RKO (cell line): ENCODE measurements around the gene SLX9.
"Not testable (repeated sequence)": the region's sequence is repeated elsewhere in the genome, so short reads cannot be mapped to it uniquely, and the experiment has no call there.

ENCODE experiments used
- DNase-seq: peaks from one replicate; pipeline ENCODE4 v3.0.0-alpha.2; 2016; ENCODE audit warnings: low spot score

Gene SLX9

DNA sequence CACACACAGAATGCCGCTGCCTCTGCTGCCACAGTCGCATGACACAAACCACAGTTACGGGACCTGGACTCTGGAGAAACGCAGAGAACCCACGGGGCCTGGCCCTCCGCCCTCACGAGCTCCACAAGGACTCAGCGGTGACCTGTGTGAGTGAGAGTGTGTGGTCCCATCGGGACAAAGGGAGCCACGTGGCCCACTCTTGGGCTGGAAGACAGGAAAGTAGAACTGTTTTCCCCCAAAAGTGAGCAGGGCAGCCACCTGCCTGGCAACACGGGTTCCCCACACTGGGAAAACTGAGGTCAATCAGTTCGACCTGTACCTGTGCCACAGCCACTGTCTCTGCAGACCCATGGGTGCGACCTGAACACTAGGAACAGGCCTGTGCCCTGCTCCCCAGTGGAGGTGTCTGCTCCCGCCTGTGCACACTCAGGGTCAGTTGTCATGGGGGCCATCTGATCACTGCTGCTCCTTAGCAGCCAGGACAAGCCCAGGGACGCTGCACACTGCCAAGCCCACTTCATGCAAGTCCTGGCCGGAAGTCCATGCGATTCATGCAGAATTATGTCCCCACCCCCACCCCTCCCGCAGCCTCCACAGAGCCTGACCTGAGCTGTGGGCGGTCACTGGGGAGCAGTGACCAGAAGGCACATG lies 80.2 kb downstream of the SLX9 start:
- DNase-seq = no peak

DNA sequence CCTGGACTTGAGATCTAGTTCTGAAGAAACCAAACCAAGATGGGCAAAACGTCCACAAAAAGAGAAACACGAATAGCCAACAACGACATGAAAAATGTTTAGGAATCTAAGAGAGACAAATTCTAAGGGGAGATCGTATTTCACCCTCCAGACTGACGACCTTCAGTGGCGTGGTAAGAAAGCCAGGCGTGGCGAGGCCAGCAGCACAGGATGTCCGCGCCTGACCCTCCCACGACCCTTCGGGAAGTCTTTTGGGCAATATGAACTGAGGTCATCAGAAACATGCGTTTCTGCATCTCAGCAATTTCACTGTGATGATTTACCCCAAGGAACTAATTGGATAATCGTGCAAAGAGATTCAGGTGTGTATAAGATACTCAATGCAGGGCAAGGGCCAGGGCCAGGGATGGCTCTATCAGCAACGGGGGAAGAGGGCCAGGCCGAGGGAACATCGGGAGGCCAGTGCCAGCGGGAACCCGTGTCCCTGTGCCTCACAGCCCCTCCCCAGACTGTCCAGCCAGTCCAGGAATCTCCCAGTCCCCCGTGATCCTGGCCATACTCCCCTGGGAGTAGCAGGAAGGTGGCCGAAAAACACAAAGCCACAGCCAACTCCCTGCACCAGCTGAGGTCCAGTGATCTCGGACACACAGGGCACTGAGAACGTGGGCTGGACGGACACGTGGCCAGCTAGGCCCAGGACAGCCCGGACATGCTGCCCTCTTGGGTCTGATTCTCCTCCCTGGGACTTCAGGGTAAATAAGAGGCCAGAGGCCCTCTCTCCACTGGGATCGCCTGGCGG lies 81.0 kb downstream of the SLX9 start:
- DNase-seq = no peak

DNA sequence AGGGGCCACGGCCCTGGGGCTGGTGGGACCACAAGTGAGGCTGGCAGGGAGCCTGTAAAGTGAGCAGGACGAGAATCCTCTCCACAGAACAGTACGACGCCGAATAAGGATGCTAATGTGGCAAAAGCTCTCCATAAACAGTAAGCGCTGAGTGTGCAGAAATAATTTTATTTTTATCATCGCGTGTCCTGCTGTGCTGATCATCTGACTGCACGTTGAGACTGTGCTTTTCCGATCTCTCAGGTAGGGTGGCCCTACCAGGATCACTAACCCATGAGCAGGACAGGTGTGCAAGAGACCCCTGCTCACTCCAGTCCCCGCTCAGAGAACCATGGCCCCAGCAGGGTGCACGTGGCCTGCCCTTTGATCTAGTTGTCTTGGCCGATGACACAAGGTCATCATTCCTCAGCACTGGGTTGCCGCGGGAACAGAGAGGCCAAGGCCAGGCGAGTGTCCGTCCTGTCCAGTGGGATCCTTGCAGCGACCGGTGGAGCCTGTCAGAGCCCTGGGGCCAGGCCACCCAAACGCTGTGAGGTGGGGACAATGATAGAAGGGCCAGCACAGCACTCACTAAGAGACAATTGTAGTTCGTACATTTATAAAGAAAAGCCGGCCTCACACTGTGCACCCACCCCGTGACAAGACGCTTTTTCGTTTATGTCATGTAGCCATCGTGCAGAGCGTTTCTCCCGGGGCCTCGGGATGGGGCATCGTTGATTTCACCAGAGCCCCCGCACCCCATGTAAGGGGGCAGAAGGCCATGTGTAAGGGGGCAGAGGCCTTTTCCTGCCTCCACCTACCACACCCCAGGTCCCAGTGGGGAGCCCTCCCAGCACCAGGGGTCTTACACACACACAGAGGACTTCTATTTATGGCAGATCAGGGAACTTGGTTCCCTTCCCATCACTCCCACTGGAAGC lies 81.9 kb downstream of the SLX9 start:
- DNase-seq = no peak

DNA sequence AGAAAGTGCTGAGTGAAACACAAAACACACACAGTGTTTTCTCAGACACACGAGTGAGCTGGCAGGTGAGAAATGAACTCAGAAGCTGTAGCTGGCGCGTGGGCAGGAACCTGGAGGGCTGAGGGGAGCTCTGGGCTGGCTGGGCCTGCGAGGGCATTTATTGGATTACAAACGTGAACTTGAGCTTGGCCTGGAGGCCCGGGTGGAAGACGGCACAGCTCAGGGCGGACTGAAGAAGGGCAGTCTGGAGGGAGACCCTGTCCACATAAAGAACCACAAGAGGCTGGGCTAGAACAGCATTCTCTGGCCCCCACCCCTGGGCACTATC lies 82.5 kb downstream of the SLX9 start:
- no peak for DNase-seq

DNA sequence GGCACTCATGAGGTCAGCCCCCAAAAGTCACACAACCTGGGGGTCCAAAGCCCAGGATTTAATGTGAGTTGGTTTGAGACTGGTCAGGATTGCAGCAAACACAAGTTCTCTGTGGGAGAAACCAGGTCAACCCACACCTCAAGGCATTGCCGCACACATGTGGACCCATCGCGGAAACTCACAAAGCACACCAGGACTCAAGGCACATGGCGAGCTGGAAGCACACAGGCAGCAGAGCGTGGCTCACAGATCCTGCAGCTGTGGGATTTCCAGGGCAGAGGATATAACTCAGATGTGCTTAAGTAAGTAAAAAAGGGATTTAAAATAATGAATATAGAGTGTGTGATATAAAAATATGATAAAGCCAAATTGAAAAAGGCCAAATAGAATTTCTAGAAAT lies 82.9 kb downstream of the SLX9 start:
- no peak for DNase-seq

DNA sequence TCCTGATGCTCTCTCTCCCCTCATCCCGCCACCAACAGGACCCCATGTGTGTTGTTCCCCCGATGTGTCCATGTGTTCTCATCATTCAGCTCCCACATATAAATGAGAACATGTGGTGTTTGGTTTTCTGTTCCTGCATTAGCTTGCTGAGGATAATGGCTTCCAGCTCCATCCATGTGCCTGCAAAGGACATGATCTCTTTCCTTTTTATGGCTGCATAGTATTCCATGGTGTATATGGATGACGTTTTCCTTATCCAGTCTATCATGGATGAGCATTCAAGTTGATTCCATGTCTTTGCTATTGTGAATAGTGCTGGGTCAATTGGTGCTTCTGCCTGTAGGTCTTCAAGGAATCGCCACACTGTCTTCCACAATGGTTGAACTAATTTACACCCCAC lies 84.7 kb downstream of the SLX9 start:
- not testable (repeated sequence) for DNase-seq

DNA sequence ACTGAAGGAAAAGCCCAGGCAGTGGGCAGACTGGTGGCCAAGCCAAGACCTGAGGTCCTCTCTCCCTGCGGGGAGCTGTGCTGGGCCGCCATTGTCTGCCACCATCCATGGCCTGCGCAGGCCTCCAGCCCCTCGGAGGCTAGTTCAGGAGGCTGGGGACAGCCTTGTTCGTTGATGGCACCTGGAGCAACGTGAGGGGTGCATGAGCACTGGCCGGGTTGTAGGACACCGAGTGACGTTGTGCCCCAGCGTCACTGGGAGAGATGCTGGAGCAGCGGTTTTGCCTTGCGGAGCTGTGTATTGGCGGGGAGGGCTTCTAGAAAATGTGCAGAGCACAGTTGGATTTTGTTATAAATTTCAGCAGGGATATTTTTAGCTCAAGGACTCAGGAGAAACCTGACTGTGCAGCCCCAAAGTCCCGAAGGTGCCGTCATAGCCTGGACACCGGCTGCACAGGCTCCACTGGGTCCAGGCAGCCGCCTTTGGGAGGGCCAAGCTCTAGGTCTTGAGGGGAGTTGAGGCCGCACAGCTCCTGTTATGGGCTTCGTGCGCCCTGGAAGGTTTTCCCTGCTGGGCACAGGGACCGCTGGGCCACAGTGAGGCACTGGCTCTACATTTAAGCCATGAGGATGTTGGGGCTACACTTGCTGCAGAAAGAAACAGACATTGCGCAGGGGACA lies 86.4 kb downstream of the SLX9 start:
- no peak for DNase-seq
